Measurements from ENCODE around the gene PMEPA1. TPM values are rescaled to one million over a fixed set of nuclear protein-coding genes. Genes with fewer than 3 reads are reported as not detected.

Gene PMEPA1
- total RNA-seq, 2 experiments from 2014 or later = 15.7 to 18.0 TPM

- H3K27ac Mint-ChIP-seq = no peak overlapping the region
- ChIA-PET CTCF (interaction anchor here (1.8 to 2.0 kb wide), 2 partner anchors 15 to 75 kb away, joined by 7 to 9 read pairs; no protein-coding TSS in a partner anchor), POLR2A (interaction anchor here (2.1 kb wide), 1 partner anchor 13 kb away, joined by 11 read pairs; the partner anchor contains the start of gene PMEPA1)
- Histone ChIP-seq H3K4me1 (ENCODE audit: insufficient read depth, low read length) (no peaks in the 10 kb centered on the region), H3K27me3 (ENCODE audit: control insufficient read depth in 1 of 2, insufficient read depth in 2 of 2, low read length in 2 of 2) (no peaks in the 10 kb centered on the region), H3K36me3 (ENCODE audit: insufficient read depth, low read length) (no peaks in the 10 kb centered on the region), H3K4me3 (ENCODE audit: low read length) (no peak overlapping the region), H3K27ac (ENCODE audit: low read depth in 1 of 2, low read length in 2 of 2) (no peak overlapping the region), H3K9me3 (ENCODE audit: control insufficient read depth in 1 of 2, insufficient read depth in 1 of 2, low read length in 2 of 2) (no peaks in the 10 kb centered on the region)
- no peaks in the 10 kb centered on the region for H3K36me3 Mint-ChIP-seq (ENCODE audit: low read depth)
- H3K4me3 Mint-ChIP-seq = no peak overlapping the region
- H3K27me3 Mint-ChIP-seq = no peaks in the 10 kb centered on the region
- no peak for ATAC-seq (ENCODE audit: poor library complexity)
- H3K9me3 Mint-ChIP-seq = no peaks in the 10 kb centered on the region
- H3K4me1 Mint-ChIP-seq (ENCODE audit: low read depth) = peaks cover 14% of the 10 kb centered on the region
- DNase-seq = no peak
- no peak for TF ChIP-seq CTCF (IDR thresholded peaks at IDR 0.05)
- intact Hi-C loops (cut with DNase I, micrococcal nuclease) = no loop called here
These were observed 12.3 kb downstream of the PMEPA1 start for GRCh38 chr20:57697543-57697942.

GRCh38 chr20:57696401-57696961 lies 13.3 kb downstream of the PMEPA1 start:
- no peaks in the 10 kb centered on the region for H3K4me1 ChIP-seq (ENCODE audit: insufficient read depth, low read length)

GRCh38 chr20:57695940-57696339 lies 13.9 kb downstream of the PMEPA1 start:
- H3K9me3 Mint-ChIP-seq = no peaks in the 10 kb centered on the region
- Histone ChIP-seq H3K4me3 (ENCODE audit: low read length) (no peak overlapping the region), H3K9me3 (ENCODE audit: control insufficient read depth in 1 of 2, insufficient read depth in 1 of 2, low read length in 2 of 2) (no peaks in the 10 kb centered on the region), H3K4me1 (ENCODE audit: insufficient read depth, low read length) (no peaks in the 10 kb centered on the region), H3K36me3 (ENCODE audit: insufficient read depth, low read length) (no peaks in the 10 kb centered on the region), H3K27me3 (ENCODE audit: control insufficient read depth in 1 of 2, insufficient read depth in 2 of 2, low read length in 2 of 2) (no peaks in the 10 kb centered on the region), H3K27ac (ENCODE audit: low read depth in 1 of 2, low read length in 2 of 2) (no peak overlapping the region)
- H3K4me1 Mint-ChIP-seq (ENCODE audit: low read depth) = peaks cover 9% of the 10 kb centered on the region
- intact Hi-C loops (cut with DNase I, micrococcal nuclease) = no loop called here
- no peaks in the 10 kb centered on the region for H3K36me3 Mint-ChIP-seq (ENCODE audit: low read depth)
- TF ChIP-seq CTCF (IDR thresholded peaks at IDR 0.05) = no peak
- ATAC-seq (ENCODE audit: poor library complexity) (no peak), DNase-seq (no peak)
- H3K4me3 Mint-ChIP-seq = no peak overlapping the region
- no peaks in the 10 kb centered on the region for H3K27me3 Mint-ChIP-seq
- CTCF ChIA-PET = interaction anchor here (2.0 kb wide), 1 partner anchor 73 kb away, joined by 7 read pairs; no protein-coding TSS in a partner anchor
- no peak overlapping the region for H3K27ac Mint-ChIP-seq
- POLR2A ChIA-PET = no interaction called here

More at GRCh38 chr20:57696401-57696961, 13.3 kb downstream of the PMEPA1 start:
- H3K27me3 Mint-ChIP-seq = no peaks in the 10 kb centered on the region
- no peak for DNase-seq
- no peak overlapping the region for H3K4me3 ChIP-seq (ENCODE audit: low read length)
- no peaks in the 10 kb centered on the region for H3K9me3 ChIP-seq (ENCODE audit: control insufficient read depth in 1 of 2, insufficient read depth in 1 of 2, low read length in 2 of 2)
- H3K36me3 ChIP-seq (ENCODE audit: insufficient read depth, low read length) = no peaks in the 10 kb centered on the region
- peaks cover 9% of the 10 kb centered on the region for H3K4me1 Mint-ChIP-seq (ENCODE audit: low read depth)
- POLR2A ChIA-PET = interaction anchor here (0.9 kb wide), 1 partner anchor 14 kb away, joined by 3 read pairs; no protein-coding TSS in a partner anchor
- no peaks in the 10 kb centered on the region for H3K36me3 Mint-ChIP-seq (ENCODE audit: low read depth)
- intact Hi-C loops (cut with DNase I, micrococcal nuclease) = no loop called here
- no peaks in the 10 kb centered on the region for H3K9me3 Mint-ChIP-seq
- no peak overlapping the region for H3K27ac ChIP-seq (ENCODE audit: low read depth in 1 of 2, low read length in 2 of 2)
- H3K27ac Mint-ChIP-seq = no peak overlapping the region
- no peak for ATAC-seq (ENCODE audit: poor library complexity)
- no peak overlapping the region for H3K4me3 Mint-ChIP-seq
- no peaks in the 10 kb centered on the region for H3K27me3 ChIP-seq (ENCODE audit: control insufficient read depth in 1 of 2, insufficient read depth in 2 of 2, low read length in 2 of 2)
- CTCF ChIA-PET = interaction anchor here (2.0 kb wide), 1 partner anchor 74 kb away, joined by 7 read pairs; no protein-coding TSS in a partner anchor
- TF ChIP-seq CTCF (IDR thresholded peaks at IDR 0.05) = no peak

Measured in CD4-positive, alpha-beta T cell (primary cell).